A549 treated with AZD2906 at 1 μM for 4 hours (cell line): ENCODE measurements around the gene CHRDL2. TPM values are rescaled to one million over a fixed set of nuclear protein-coding genes. Genes with fewer than 3 reads are reported as not detected.

Experiments used
- total RNA-seq: library from RNA; stranded (reverse); fragments of 200-300 nt; extraction: Qiagen RNA extraction; gene quantifications from 5 replicates; pipeline ENCODE4 v1.2.3, GENCODE V29; 2022

The CHRDL2 gene
- total RNA-seq: 3.1 to 5.7 TPM (median 4.0 TPM) in 5 replicates

GRCh38 chr11:74731301-74732094 is at the start of gene CHRDL2:
TSS of gene CHRDL2 (minus strand) at chr11:74731426. CDS start at chr11:74730888, 538 bp downstream.

GRCh38 chr11:74748211-74749126 is 17.2 kb upstream of the CHRDL2 start, which contains the start of gene RNF169:
TSS of gene RNF169 (plus strand) at chr11:74748849. CDS start at chr11:74748881, 32 bp downstream.

Other genes starting within 250 kb of the CHRDL2 start
- 1.6 to 3.0 TPM (median 2.4 TPM) in 5 replicates for gene LIPT2, start 237.7 kb downstream of the CHRDL2 start, total RNA-seq
- 13.6 to 19.1 TPM (median 15.5 TPM) in 5 replicates for gene POLD3, start 138.8 kb downstream of the CHRDL2 start, total RNA-seq
- 3.6 to 5.7 TPM (median 3.9 TPM) in 5 replicates for gene RNF169, start 17.4 kb upstream of the CHRDL2 start, total RNA-seq
- gene XRRA1, start 217.7 kb upstream of the CHRDL2 start, total RNA-seq: 4.5 to 6.1 TPM (median 5.1 TPM) in 5 replicates
- gene SPCS2, start 217.8 kb upstream of the CHRDL2 start, total RNA-seq: 234 to 354 TPM (median 245 TPM) in 5 replicates